Measurements from ENCODE around the gene FAM120B.
"Not testable (repeated sequence)": the region's sequence is repeated elsewhere in the genome, so short reads cannot be mapped to it uniquely, and the experiment has no call there.

Gene FAM120B

GRCh38 chr6:170345662-170346061 is 39.1 kb downstream of the FAM120B start:
- DNase-seq (ENCODE audit: low read depth) = no peak
- TF ChIP-seq CTCF (IDR thresholded peaks at IDR 0.05; ENCODE audit: control insufficient read depth, insufficient read depth, low read depth, low read length, missing control alignments) = no peak
- H3K4me3 ChIP-seq (ENCODE audit: control insufficient read depth, low read depth, low read length) = no peak overlapping the region

- DNase-seq (ENCODE audit: low read depth) = no peak
- no peak for TF ChIP-seq CTCF (IDR thresholded peaks at IDR 0.05; ENCODE audit: control insufficient read depth, insufficient read depth, low read depth, low read length, missing control alignments)
- no peak overlapping the region for H3K4me3 ChIP-seq (ENCODE audit: control insufficient read depth, low read depth, low read length)
These were observed 40.1 kb downstream of the FAM120B start for GRCh38 chr6:170346649-170347048.

GRCh38 chr6:170347091-170347490 is 40.5 kb downstream of the FAM120B start:
- no peak for DNase-seq (ENCODE audit: low read depth)
- no peak overlapping the region for H3K4me3 ChIP-seq (ENCODE audit: control insufficient read depth, low read depth, low read length)
- no peak for TF ChIP-seq CTCF (IDR thresholded peaks at IDR 0.05; ENCODE audit: control insufficient read depth, insufficient read depth, low read depth, low read length, missing control alignments)

GRCh38 chr6:170347975-170348374 is 41.4 kb downstream of the FAM120B start:
- no peak overlapping the region for H3K4me3 ChIP-seq (ENCODE audit: control insufficient read depth, low read depth, low read length)
- TF ChIP-seq CTCF (IDR thresholded peaks at IDR 0.05; ENCODE audit: control insufficient read depth, insufficient read depth, low read depth, low read length, missing control alignments) = no peak

GRCh38 chr6:170351456-170351855 is 44.9 kb downstream of the FAM120B start:
- DNase-seq (ENCODE audit: low read depth); H3K4me3 ChIP-seq (ENCODE audit: control insufficient read depth, low read depth, low read length): not testable (repeated sequence)

More at GRCh38 chr6:170347975-170348374, 41.4 kb downstream of the FAM120B start:
- no peak for DNase-seq (ENCODE audit: low read depth)

GRCh38 chr6:170355190-170355589 is 48.6 kb downstream of the FAM120B start:
- DNase-seq (ENCODE audit: low read depth); H3K4me3 ChIP-seq (ENCODE audit: control insufficient read depth, low read depth, low read length): not testable (repeated sequence)

GRCh38 chr6:170355661-170356060 is 49.1 kb downstream of the FAM120B start:
- DNase-seq (ENCODE audit: low read depth) = no peak
- no peak for TF ChIP-seq CTCF (IDR thresholded peaks at IDR 0.05; ENCODE audit: control insufficient read depth, insufficient read depth, low read depth, low read length, missing control alignments)
- H3K4me3 ChIP-seq (ENCODE audit: control insufficient read depth, low read depth, low read length) = no peak overlapping the region

- no peak for DNase-seq (ENCODE audit: low read depth)
- no peak for TF ChIP-seq CTCF (IDR thresholded peaks at IDR 0.05; ENCODE audit: control insufficient read depth, insufficient read depth, low read depth, low read length, missing control alignments)
- H3K4me3 ChIP-seq (ENCODE audit: control insufficient read depth, low read depth, low read length) = no peak overlapping the region
These were observed 51.3 kb downstream of the FAM120B start for GRCh38 chr6:170357812-170358211.
